ENCODE measurements around the gene ADISSP.
"Not testable (repeated sequence)": the region's sequence is repeated elsewhere in the genome, so short reads cannot be mapped to it uniquely, and the experiment has no call there.

ADISSP gene

GRCh38 chr20:3797592-3798372, 30.2 kb upstream of the ADISSP start:
- DNase-seq: no peak

- no peak for DNase-seq
Observed at GRCh38 chr20:3797226-3797545, 29.6 kb upstream of the ADISSP start.

GRCh38 chr20:3796477-3797225, 29.1 kb upstream of the ADISSP start:
- no peak for DNase-seq

- DNase-seq: peak; percentile 96
Observed at GRCh38 chr20:3795511-3796468, 28.2 kb upstream of the ADISSP start, which contains the start of gene CDC25B. Gene CDC25B (plus strand): TSS chr20:3796310. CDS start chr20:3796532, 222 bp downstream.

GRCh38 chr20:3794701-3795420, 27.3 kb upstream of the ADISSP start:
- no peak for DNase-seq

- not testable (repeated sequence) for DNase-seq
Observed at GRCh38 chr20:3794168-3794567, 26.6 kb upstream of the ADISSP start.

- DNase-seq: not testable (repeated sequence)
Observed at GRCh38 chr20:3789201-3789600, 21.6 kb upstream of the ADISSP start.

- DNase-seq: no peak
Observed at GRCh38 chr20:3788685-3789155, 21.2 kb upstream of the ADISSP start.

- no peak for DNase-seq
Observed at GRCh38 chr20:3787324-3788014, 19.9 kb upstream of the ADISSP start.

- DNase-seq: peak; percentile 93
Observed at GRCh38 chr20:3786665-3787323, 19.2 kb upstream of the ADISSP start, which contains the start of gene CENPB. Gene CENPB (minus strand): TSS chr20:3786740. CDS start chr20:3786483, 257 bp downstream.

GRCh38 chr20:3786126-3786484, 18.6 kb upstream of the ADISSP start:
- DNase-seq: peak; percentile 52

GRCh38 chr20:3785240-3786125, 17.9 kb upstream of the ADISSP start:
- DNase-seq: no peak

- DNase-seq: no peak
Observed at GRCh38 chr20:3784863-3785239, 17.3 kb upstream of the ADISSP start.

- DNase-seq: no peak
Observed at GRCh38 chr20:3784216-3784853, 16.8 kb upstream of the ADISSP start.

- no peak for DNase-seq
Observed at GRCh38 chr20:3783511-3784195, 16.1 kb upstream of the ADISSP start.

- no peak for DNase-seq
Observed at GRCh38 chr20:3783068-3783489, 15.5 kb upstream of the ADISSP start.

- peak; percentile 20 for DNase-seq
Observed at GRCh38 chr20:3782597-3782996, 15.0 kb upstream of the ADISSP start.

GRCh38 chr20:3781153-3781910, 13.8 kb upstream of the ADISSP start, which contains the start of gene SPEF1:
Gene SPEF1 (minus strand): TSS chr20:3781448. CDS start chr20:3781287, 161 bp downstream.
- peak; percentile 86 for DNase-seq

All from NCI-H2171 (cell line).